HepG2 (cell line): ENCODE results near the gene NRL. TPM values are rescaled to one million over a fixed set of nuclear protein-coding genes. Genes with fewer than 3 reads are reported as not detected.
A peak's percentile ranks its signal among the peaks of the same experiment; 100 is the strongest.

Experiments used
- CREM ChIP-seq, 2 experiments: sonication (generic) in 1 of 2; formaldehyde crosslinking in 1 of 2; IDR thresholded peaks; 2 replicates each; pipeline versions ENCODE4 v1.4.0 to v1.6.1; 2016 to 2020; ENCODE audit warnings: antibody characterized with exemption in 1 of 2, mild to moderate bottlenecking in 1 of 2, missing genetic modification reagents in 1 of 2
- DBP ChIP-seq: sonication (generic); formaldehyde crosslinking; IDR thresholded peaks from 2 replicates; pipeline ENCODE4 v1.4.0; 2020; ENCODE audit warnings: missing genetic modification reagents; ENCODE audit errors: not compliant biosample characterization
- GZF1 ChIP-seq: sonication (generic); formaldehyde crosslinking; IDR thresholded peaks from 2 replicates; pipeline ENCODE4 v1.5.1; 2020; ENCODE audit warnings: mild to moderate bottlenecking, missing genetic modification reagents
- NFAT5 ChIP-seq: sonication (generic); formaldehyde crosslinking; IDR thresholded peaks from 2 replicates; pipeline ENCODE4 v1.4.0; 2020; ENCODE audit warnings: missing genetic modification reagents
- NR2F1 ChIP-seq, 2 experiments: fragments of 450-650 bp in 1 of 2; formaldehyde crosslinking in 1 of 2; IDR thresholded peaks; 2 replicates each; pipeline versions ENCODE4 v1.5.0 to v1.6.1; 2016 to 2020; ENCODE audit warnings: mild to moderate bottlenecking in 1 of 2, missing compliant biosample characterization in 1 of 2, missing genetic modification reagents in 1 of 2, moderate library complexity in 1 of 2
- PTBP1 ChIP-seq: fragments of 200-400 bp; formaldehyde crosslinking; IDR thresholded peaks from 2 replicates; pipeline ENCODE4 v1.6.1; 2018; ENCODE audit warnings: low read length, low read depth; ENCODE audit not compliant: poor library complexity, severe bottlenecking
- SKI ChIP-seq: fragments of 450-650 bp; IDR thresholded peaks from one replicate; pipeline ENCODE4 v1.6.1; 2018; ENCODE audit warnings: mild to moderate bottlenecking; ENCODE audit not compliant: partially characterized antibody
- TFAP4 ChIP-seq: sonication (generic); IDR thresholded peaks from 2 replicates; pipeline ENCODE4 v1.6.1; 2016; ENCODE audit warnings: low read depth, borderline replicate concordance
- TGIF2 ChIP-seq: IDR thresholded peaks from 2 replicates; pipeline ENCODE4 v1.6.1; 2016; ENCODE audit warnings: control low read depth, missing compliant biosample characterization
- THAP7 ChIP-seq: sonication (generic); formaldehyde crosslinking; IDR thresholded peaks from 2 replicates; pipeline ENCODE4 v1.8.1; 2023; ENCODE audit warnings: mild to moderate bottlenecking, missing genetic modification reagents
- TP53 ChIP-seq: sonication (generic); formaldehyde crosslinking; conservative IDR thresholded peaks from 2 replicates; pipeline ENCODE4 v1.4.0; 2020; ENCODE audit warnings: missing genetic modification reagents
- ZBTB21 ChIP-seq: sonication (generic); formaldehyde crosslinking; IDR thresholded peaks from 2 replicates; pipeline ENCODE4 v1.4.0; 2020; ENCODE audit warnings: missing genetic modification reagents
- ZBTB37 ChIP-seq: sonication (generic); formaldehyde crosslinking; IDR thresholded peaks from 2 replicates; pipeline ENCODE4 v1.4.0; 2020; ENCODE audit warnings: mild to moderate bottlenecking, missing genetic modification reagents
- ZFP1 ChIP-seq: IDR thresholded peaks from 2 replicates; pipeline ENCODE4 v1.6.1; 2016
- ZNF512 ChIP-seq: sonication (generic); formaldehyde crosslinking; IDR thresholded peaks from 2 replicates; pipeline ENCODE4 v1.4.0; 2020; ENCODE audit warnings: mild to moderate bottlenecking, missing genetic modification reagents
- ZNF672 ChIP-seq: sonication (generic); formaldehyde crosslinking; IDR thresholded peaks from 2 replicates; pipeline ENCODE4 v1.8.1; 2022; ENCODE audit warnings: missing genetic modification reagents
- ZNF816 ChIP-seq: sonication (generic); formaldehyde crosslinking; IDR thresholded peaks from 2 replicates; pipeline ENCODE4 v1.8.0; 2022; ENCODE audit warnings: missing genetic modification reagents, mild to moderate bottlenecking, borderline replicate concordance
- polyA plus RNA-seq, 8 experiments: library from polyadenylated mRNA; depleted of rRNA in 3 of 8; stranded (reverse) in 7 of 8; unstranded in 1 of 8; fragments of >200 nt; fragmentation: Illumina TruSeq in 4 of 8; extraction: Trizol in 4 of 8; gene quantifications; 2 replicates each; pipeline versions ENCODE4 v1.2.1 to v1.2.3, GENCODE V29; 2011 to 2016; ENCODE audit warnings: low read depth in 4 of 8, missing spikeins in 1 of 8, mixed read lengths in 1 of 8; ENCODE audit not compliant: insufficient read depth in 1 of 8
- total RNA-seq, 5 experiments: library from RNA; depleted of rRNA; stranded (reverse); fragments of >200 nt; fragmentation: Illumina TruSeq; extraction: Trizol; gene quantifications; 2 replicates each; pipeline ENCODE4 v1.2.3, GENCODE V29; 2016; ENCODE audit warnings: low read depth in 1 of 5

NRL gene
- total and polyA plus RNA-seq, 2 of the 13 experiments (the other 11 are each of a cell fraction or from before 2014, with no cell fraction given) = 2.5 to 4.7 TPM

GRCh38 chr14:24115422-24116127, 826 bp upstream of the NRL start (continued):
- TF ChIP-seq NFAT5 (CRISPR knock-in tag) (peak; percentile 47; the same call in 1 of the 2 replicates), ZFP1 (CRISPR knock-in tag) (no peak), DBP (peak; percentile 65), ZNF672 (CRISPR knock-in tag) (no peak), TP53 (no peak; the same call in 1 of the 2 replicates), TGIF2 (CRISPR knock-in tag) (no peak), ZBTB37 (peak; percentile 87; the same call in 1 of the 2 replicates), GZF1 (CRISPR knock-in tag) (peak; percentile 74; the same call in 1 of the 2 replicates), THAP7 (CRISPR knock-in tag) (peak; percentile 86; the same call in 1 of the 2 replicates), NR2F1 (CRISPR knock-in tag; IDR thresholded peaks at IDR 0.05) (no peak), ZBTB21 (CRISPR knock-in tag) (no peak; the same call in 1 of the 2 replicates), ZNF512 (no peak), TFAP4 (peak; percentile 57; the same call in 1 of the 2 replicates), ZNF816 (CRISPR knock-in tag) (no peak), SKI (no peak), CREM (IDR thresholded peaks at IDR 0.05) (no peak), CREM (CRISPR knock-in tag; IDR thresholded peaks at IDR 0.05) (no peak), PTBP1 (peak; percentile 60)
